HG03139 (cell line): ENCODE measurements around the gene PRXL2C.

Experiments used
- ATAC-seq: cut with Tn5 transposase; IDR thresholded peaks from one replicate; pipeline ENCODE4 v1.9.1; 2021; ENCODE audit not compliant: unreplicated experiment

Gene PRXL2C

GRCh38 chr9:96612966-96613589, 42.0 kb downstream of the PRXL2C start:
- ATAC-seq: no peak

- ATAC-seq: no peak
These were observed 42.8 kb downstream of the PRXL2C start for GRCh38 chr9:96612105-96612965.

GRCh38 chr9:96611302-96611701, 43.8 kb downstream of the PRXL2C start:
- ATAC-seq: no peak

- ATAC-seq: no peak
These were observed 45.4 kb downstream of the PRXL2C start for GRCh38 chr9:96609732-96610131.

GRCh38 chr9:96607971-96608370, 47.1 kb downstream of the PRXL2C start:
- no peak for ATAC-seq

- no peak for ATAC-seq
These were observed 49.8 kb downstream of the PRXL2C start for GRCh38 chr9:96605328-96605727.

GRCh38 chr9:96604004-96604319, 51.2 kb downstream of the PRXL2C start:
- no peak for ATAC-seq

- no peak for ATAC-seq
These were observed 51.7 kb downstream of the PRXL2C start for GRCh38 chr9:96603305-96604003.

GRCh38 chr9:96599298-96599697, 55.8 kb downstream of the PRXL2C start:
- no peak for ATAC-seq

DNA sequence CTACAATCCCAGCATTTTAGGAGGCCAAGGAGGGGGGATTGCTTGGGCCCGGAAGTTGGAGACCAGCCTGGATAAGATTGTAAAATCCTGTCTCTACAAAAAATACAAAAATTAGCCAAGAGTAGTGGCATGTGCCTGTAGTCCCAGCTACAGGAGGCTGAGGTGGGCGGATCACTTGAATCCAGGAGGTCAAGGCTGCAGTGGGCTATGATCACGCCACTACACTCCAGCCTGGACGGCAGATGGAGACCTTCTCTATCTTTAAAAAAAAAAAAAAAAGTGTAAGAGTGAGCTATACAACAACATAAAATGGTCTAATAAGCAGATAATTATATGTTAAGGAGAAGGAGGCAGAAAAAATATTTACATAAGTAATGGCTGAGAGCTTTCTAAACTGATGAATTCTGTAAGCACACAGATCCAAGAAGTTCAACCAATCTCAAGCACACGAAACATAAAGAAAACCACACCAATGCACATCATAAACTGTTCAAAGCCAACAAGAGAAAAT, 58.5 kb downstream of the PRXL2C start:
- no peak for ATAC-seq
